ENCODE data around the gene ZFP69. TPM values are rescaled to one million over a fixed set of nuclear protein-coding genes. Genes with fewer than 3 reads are reported as not detected.
A peak's percentile ranks its signal among the peaks of the same experiment; 100 is the strongest.

Gene ZFP69
- total and polyA plus RNA-seq, 10 of the 15 experiments (the other 5 are each of a cell fraction or from before 2014, with no cell fraction given), result 1.9 to 6.4 (median 3.7) TPM

GRCh38 chr1:40469327-40469726, 7.8 kb upstream of the ZFP69 start:
- Histone ChIP-seq H3K4me3 (no peak overlapping the region), H3K27ac (ENCODE audit: control insufficient read depth, insufficient read depth) (no peak overlapping the region), H3K4me1 (ENCODE audit: control insufficient read depth, insufficient read depth, low read length) (no peaks in the 10 kb centered on the region), H3K36me3 (ENCODE audit: control insufficient read depth in 2 of 2, insufficient read depth in 2 of 2, low read length in 1 of 2) (no peaks in the 10 kb centered on the region), H3K4me2 (ENCODE audit: control insufficient read depth, insufficient read depth) (no peak overlapping the region), H4K20me1 (ENCODE audit: control insufficient read depth, insufficient read depth) (no peaks in the 10 kb centered on the region), H3K9ac (ENCODE audit: control insufficient read depth, insufficient read depth, low read length) (no peak overlapping the region), H3K79me2 (ENCODE audit: control insufficient read depth, insufficient read depth, low read length) (no peaks in the 10 kb centered on the region), H3K27me3 (replicated peaks in 1 of 2; ENCODE audit: control insufficient read depth in 2 of 2, insufficient read depth in 2 of 2, low read length in 1 of 2) (no peaks in the 10 kb centered on the region), H2AFZ (ENCODE audit: control insufficient read depth, low read depth, low read length) (no peak overlapping the region), H3K9me3 (replicated peaks; ENCODE audit: control insufficient read depth, insufficient read depth, low read length) (peaks cover 30% of the 10 kb centered on the region)
- BruUV-seq (replicated peaks), result no TSS peak
- WGBS (ENCODE audit: insufficient coverage, insufficient replicate concordance, low lambda C conversion rate, missing lambda C conversion rate), result 94% methylated on average over 2 of the region's 2 CpGs
- POLR2A ChIA-PET, result no interaction called here
- CTCF ChIA-PET, result interaction anchor here (1.8 kb wide), 1 partner anchor 31 kb away, joined by 6 read pairs; no protein-coding TSS in a partner anchor
- FAIRE-seq (no peak), DNase-seq (ENCODE audit: low read depth, low spot score) (no peak), ATAC-seq (no peak)
- SMC1A ChIA-PET (ENCODE audit: uncharacterized antibody, unreplicated experiment), result interaction anchor here (1.0 kb wide), 1 partner anchor 19 kb away, joined by 3 read pairs; the partner anchor contains the start of gene ZFP69B
- TF ChIP-seq NR2F1 (conservative IDR thresholded peaks at IDR 0.05), result no peak
- no peak for TF ChIP-seq ZBTB4 (CRISPR knock-in tag; IDR thresholded peaks at IDR 0.05)
- intact Hi-C loops (cut with micrococcal nuclease; ENCODE audit: unreplicated experiment) (no loop called here), in situ Hi-C loops (cut with MboI) (no loop called here)
- RAD21 ChIA-PET (ENCODE audit: unreplicated experiment), result no interaction called here

GRCh38 chr1:40475268-40475667, 1.8 kb upstream of the ZFP69 start:
- ChIA-PET POLR2A (no interaction called here), SMC1A (ENCODE audit: uncharacterized antibody, unreplicated experiment) (interaction anchor here (1.4 kb wide), 1 partner anchor 20 kb away, joined by 3 read pairs; no protein-coding TSS in a partner anchor), CTCF (no interaction called here), RAD21 (ENCODE audit: unreplicated experiment) (no interaction called here)
- no TSS peak for BruUV-seq (replicated peaks)
- Histone ChIP-seq H3K27me3 (replicated peaks in 1 of 2; ENCODE audit: control insufficient read depth in 2 of 2, insufficient read depth in 2 of 2, low read length in 1 of 2) (no peaks in the 10 kb centered on the region), H3K27ac (ENCODE audit: control insufficient read depth, insufficient read depth) (no peak overlapping the region), H3K9me3 (replicated peaks; ENCODE audit: control insufficient read depth, insufficient read depth, low read length) (peaks cover 13% of the 10 kb centered on the region; the same call in 2 of the 3 replicates), H3K36me3 (ENCODE audit: control insufficient read depth in 2 of 2, insufficient read depth in 2 of 2, low read length in 1 of 2) (no peaks in the 10 kb centered on the region), H3K4me2 (ENCODE audit: control insufficient read depth, insufficient read depth) (no peak overlapping the region), H3K4me3 (no peak overlapping the region), H3K9ac (ENCODE audit: control insufficient read depth, insufficient read depth, low read length) (no peak overlapping the region), H2AFZ (ENCODE audit: control insufficient read depth, low read depth, low read length) (no peak overlapping the region), H3K79me2 (ENCODE audit: control insufficient read depth, insufficient read depth, low read length) (no peaks in the 10 kb centered on the region), H3K4me1 (ENCODE audit: control insufficient read depth, insufficient read depth, low read length) (no peaks in the 10 kb centered on the region), H4K20me1 (ENCODE audit: control insufficient read depth, insufficient read depth) (no peaks in the 10 kb centered on the region)
- TF ChIP-seq ZNF592 (IDR thresholded peaks at IDR 0.05), result no peak
- peak; percentile 31; the same call in 1 of the 2 replicates for TF ChIP-seq CBX3 (IDR thresholded peaks at IDR 0.05; ENCODE audit: borderline replicate concordance, low read depth)
- FAIRE-seq (no peak), DNase-seq (ENCODE audit: low read depth, low spot score) (no peak), ATAC-seq (no peak)
- WGBS (ENCODE audit: insufficient coverage, insufficient replicate concordance, low lambda C conversion rate, missing lambda C conversion rate), result 97% methylated on average over 2 of the region's 2 CpGs
- in situ Hi-C loops (cut with MboI) (no loop called here), intact Hi-C loops (cut with micrococcal nuclease; ENCODE audit: unreplicated experiment) (no loop called here)

Data from GM12878 (cell line).